Measurements from ENCODE around the gene UBE2F. TPM values are rescaled to one million over a fixed set of nuclear protein-coding genes. Genes with fewer than 3 reads are reported as not detected.

Gene UBE2F
- total RNA-seq, 1 experiment from 2014 or later = 62.1 TPM

GRCh38 chr2:237983922-237984321 is 17.1 kb downstream of the UBE2F start:
- Histone ChIP-seq H3K9ac (ENCODE audit: extremely low read depth, insufficient read length, low read length) (no peak overlapping the region), H3K27me3 (ENCODE audit: insufficient read depth, low read length) (no peaks in the 10 kb centered on the region), H4K20me1 (ENCODE audit: control insufficient read depth, insufficient read depth, insufficient read length) (no peaks in the 10 kb centered on the region), H3T11ph (ENCODE audit: low read length) (no peak overlapping the region), H3K56ac (ENCODE audit: insufficient read length, low read depth, low read length) (no peak overlapping the region), H3K79me1 (ENCODE audit: insufficient read depth, low read depth, low read length, poor library complexity, severe bottlenecking) (peaks cover 4% of the 10 kb centered on the region), H3K4me2 (ENCODE audit: insufficient read depth, insufficient read length, low read length) (no peak overlapping the region), H2BK15ac (ENCODE audit: low read depth, low read length) (no peak overlapping the region), H3K4ac (ENCODE audit: low read depth, low read length) (no peak overlapping the region), H2BK5ac (ENCODE audit: insufficient read length, low read length) (no peak overlapping the region), H4K5ac (ENCODE audit: insufficient read length, low read depth, low read length) (no peak overlapping the region), H2AFZ (ENCODE audit: low read length) (no peak overlapping the region), H3K4me1 (ENCODE audit: insufficient read depth, low read length) (peaks cover 3% of the 10 kb centered on the region; the same call in 1 of the 2 replicates), H3K18ac (ENCODE audit: insufficient read length, low read depth, low read length) (no peak overlapping the region), H4K91ac (ENCODE audit: insufficient read length, low read depth, low read length) (no peak overlapping the region), H2BK120ac (ENCODE audit: low read depth, low read length, poor library complexity, severe bottlenecking) (no peak overlapping the region), H3K79me2 (ENCODE audit: insufficient read depth, low read length) (peaks cover 4% of the 10 kb centered on the region; the same call in 1 of the 2 replicates), H3K14ac (ENCODE audit: insufficient read depth, low read length) (peak overlapping the region; percentile 33; the same call in 1 of the 2 replicates), H4K8ac (replicated peaks; ENCODE audit: insufficient read length, low read depth, low read length) (no peak overlapping the region), H3K27ac (ENCODE audit: insufficient read length, low read depth, low read length) (no peak overlapping the region), H2BK12ac (ENCODE audit: insufficient read length, low read depth, low read length) (no peak overlapping the region), H2AK5ac (ENCODE audit: insufficient read length, low read length) (no peak overlapping the region), H3K23ac (ENCODE audit: insufficient read length, low read depth, low read length) (no peak overlapping the region), H2BK20ac (ENCODE audit: low read depth, low read length, poor library complexity, severe bottlenecking) (no peak overlapping the region), H3K23me2 (ENCODE audit: insufficient read length, low read depth, low read length, poor library complexity, severe bottlenecking) (no peaks in the 10 kb centered on the region), H3K9me3 (ENCODE audit: control insufficient read depth, low read depth, low read length) (no peaks in the 10 kb centered on the region)
- Mint-ChIP-seq H3K27ac (peak overlapping the region in 2 of 3 experiments; percentile 39 to 84; a peak in 5 of 7 replicates), H3K36me3 (ENCODE audit: insufficient read depth in 1 of 3, low read depth in 3 of 3) (peaks cover 24 to 33% (median 31%) of the 10 kb centered on the region in 3 experiments), H3K27me3 (ENCODE audit: low read depth) (no peaks in the 10 kb centered on the region), H3K4me1 (peaks cover 17 to 24% of the 10 kb centered on the region in 2 experiments), H3K4me3 (no peak overlapping the region), H3K9me3 (peaks cover 11 to 19% of the 10 kb centered on the region in 2 experiments; a peak in 4 of 5 replicates)
- TF ChIP-seq, protein P1, sequence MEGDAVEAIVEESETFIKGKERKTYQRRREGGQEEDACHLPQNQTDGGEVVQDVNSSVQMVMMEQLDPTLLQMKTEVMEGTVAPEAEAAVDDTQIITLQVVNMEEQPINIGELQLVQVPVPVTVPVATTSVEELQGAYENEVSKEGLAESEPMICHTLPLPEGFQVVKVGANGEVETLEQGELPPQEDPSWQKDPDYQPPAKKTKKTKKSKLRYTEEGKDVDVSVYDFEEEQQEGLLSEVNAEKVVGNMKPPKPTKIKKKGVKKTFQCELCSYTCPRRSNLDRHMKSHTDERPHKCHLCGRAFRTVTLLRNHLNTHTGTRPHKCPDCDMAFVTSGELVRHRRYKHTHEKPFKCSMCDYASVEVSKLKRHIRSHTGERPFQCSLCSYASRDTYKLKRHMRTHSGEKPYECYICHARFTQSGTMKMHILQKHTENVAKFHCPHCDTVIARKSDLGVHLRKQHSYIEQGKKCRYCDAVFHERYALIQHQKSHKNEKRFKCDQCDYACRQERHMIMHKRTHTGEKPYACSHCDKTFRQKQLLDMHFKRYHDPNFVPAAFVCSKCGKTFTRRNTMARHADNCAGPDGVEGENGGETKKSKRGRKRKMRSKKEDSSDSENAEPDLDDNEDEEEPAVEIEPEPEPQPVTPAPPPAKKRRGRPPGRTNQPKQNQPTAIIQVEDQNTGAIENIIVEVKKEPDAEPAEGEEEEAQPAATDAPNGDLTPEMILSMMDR (conservative IDR thresholded peaks at IDR 0.05) = no peak
- DNase-seq = no peak
- WGBS (ENCODE audit: extremely low coverage, insufficient read length, low lambda C conversion rate) = no CpG with 5 or more reads among the region's 2 CpGs

All from H9 (cell line).